ENCODE results near the gene UBP1. TPM values are rescaled to one million over a fixed set of nuclear protein-coding genes. Genes with fewer than 3 reads are reported as not detected.

The UBP1 gene
- total RNA-seq, 2 donors from 2014 or later: 69.2 to 84.5 TPM

DNA sequence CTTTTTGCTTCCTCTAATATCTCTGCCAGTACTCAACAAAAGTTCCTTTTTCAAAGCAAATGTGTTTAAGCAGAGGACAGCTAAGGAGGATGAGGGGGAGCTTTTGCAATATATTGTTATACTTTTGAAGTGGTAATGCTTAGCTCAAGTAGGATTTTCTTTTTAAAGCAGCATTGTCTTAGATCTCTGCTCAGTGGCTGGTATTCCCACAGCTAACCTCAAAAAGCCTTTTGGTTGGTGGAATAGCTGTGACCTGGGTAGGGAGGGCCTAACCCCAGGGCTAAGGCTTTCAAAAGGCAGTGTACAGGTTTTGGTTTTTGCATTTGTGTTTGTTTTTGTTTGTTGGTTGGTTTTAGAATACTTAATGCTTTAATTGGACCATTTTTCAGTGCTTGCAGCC is 76.1 kb downstream of the UBP1 start:
- H3K27ac ChIP-seq (ENCODE audit: low read depth, low read length): no peak overlapping the region
- H3K27ac Mint-ChIP-seq: no peak overlapping the region
- peaks cover 25% of the 10 kb centered on the region for H3K36me3 Mint-ChIP-seq (ENCODE audit: low read depth)

DNA sequence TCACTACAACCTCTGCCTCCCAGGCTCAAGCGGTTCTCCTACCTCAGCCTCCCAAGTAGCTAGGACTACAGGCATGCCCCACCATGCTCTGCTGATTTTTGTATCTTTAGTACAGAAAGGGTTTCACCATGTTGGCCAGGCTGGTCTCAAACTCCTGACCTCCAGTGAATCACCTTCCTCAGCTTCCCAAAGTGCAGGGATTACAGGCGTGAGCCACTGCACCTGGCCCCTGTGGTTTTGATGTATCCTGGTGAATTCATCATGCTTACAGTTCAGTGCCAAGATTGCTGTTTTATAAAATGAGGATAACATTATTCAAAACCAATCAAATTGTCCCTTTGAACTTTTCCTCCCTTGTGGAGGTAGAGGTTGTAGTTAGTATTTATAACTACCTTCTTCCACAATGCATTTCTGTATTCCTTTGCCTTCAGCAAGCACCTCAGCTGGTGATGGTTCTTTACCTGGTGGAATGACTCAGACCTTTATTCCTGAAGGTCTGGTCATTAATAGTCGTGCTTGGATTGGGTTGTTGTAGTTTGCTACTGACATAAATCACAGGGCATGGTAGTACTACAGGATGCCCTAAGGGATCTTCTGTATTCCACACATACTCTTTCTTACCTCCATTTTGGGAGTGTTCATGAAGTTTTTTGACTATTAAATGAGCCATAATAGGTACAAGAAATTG is 76.9 kb downstream of the UBP1 start:
- no peak for DNase-seq
- Histone ChIP-seq H3K9ac (ENCODE audit: extremely low read depth, low read length, poor library complexity, severe bottlenecking) (no peak overlapping the region), H3K27ac (ENCODE audit: low read depth, low read length) (no peak overlapping the region), H3K4me3 (ENCODE audit: low read length) (no peak overlapping the region), H3K27me3 (ENCODE audit: control insufficient read depth, insufficient read depth, low read length, poor library complexity, severe bottlenecking) (no peaks in the 10 kb centered on the region), H3K36me3 (ENCODE audit: control insufficient read depth, insufficient read depth, low read length) (peaks cover 10% of the 10 kb centered on the region), H3K9me3 (ENCODE audit: control insufficient read depth, low read length) (no peaks in the 10 kb centered on the region), H3K4me1 (ENCODE audit: control insufficient read depth, insufficient read depth, low read length) (peaks cover 3% of the 10 kb centered on the region)
- no peak overlapping the region for H3K27ac Mint-ChIP-seq
- TF ChIP-seq, protein P1, sequence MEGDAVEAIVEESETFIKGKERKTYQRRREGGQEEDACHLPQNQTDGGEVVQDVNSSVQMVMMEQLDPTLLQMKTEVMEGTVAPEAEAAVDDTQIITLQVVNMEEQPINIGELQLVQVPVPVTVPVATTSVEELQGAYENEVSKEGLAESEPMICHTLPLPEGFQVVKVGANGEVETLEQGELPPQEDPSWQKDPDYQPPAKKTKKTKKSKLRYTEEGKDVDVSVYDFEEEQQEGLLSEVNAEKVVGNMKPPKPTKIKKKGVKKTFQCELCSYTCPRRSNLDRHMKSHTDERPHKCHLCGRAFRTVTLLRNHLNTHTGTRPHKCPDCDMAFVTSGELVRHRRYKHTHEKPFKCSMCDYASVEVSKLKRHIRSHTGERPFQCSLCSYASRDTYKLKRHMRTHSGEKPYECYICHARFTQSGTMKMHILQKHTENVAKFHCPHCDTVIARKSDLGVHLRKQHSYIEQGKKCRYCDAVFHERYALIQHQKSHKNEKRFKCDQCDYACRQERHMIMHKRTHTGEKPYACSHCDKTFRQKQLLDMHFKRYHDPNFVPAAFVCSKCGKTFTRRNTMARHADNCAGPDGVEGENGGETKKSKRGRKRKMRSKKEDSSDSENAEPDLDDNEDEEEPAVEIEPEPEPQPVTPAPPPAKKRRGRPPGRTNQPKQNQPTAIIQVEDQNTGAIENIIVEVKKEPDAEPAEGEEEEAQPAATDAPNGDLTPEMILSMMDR (conservative IDR thresholded peaks at IDR 0.05): no peak
- H3K27me3 Mint-ChIP-seq (ENCODE audit: insufficient read depth): no peaks in the 10 kb centered on the region
- H3K9me3 Mint-ChIP-seq: no peaks in the 10 kb centered on the region
- peaks cover 5% of the 10 kb centered on the region for H3K4me1 Mint-ChIP-seq
- H3K36me3 Mint-ChIP-seq (ENCODE audit: low read depth): peaks cover 22% of the 10 kb centered on the region
- no peak overlapping the region for H3K4me3 Mint-ChIP-seq
- 94% methylated on average over 3 of the region's 3 CpGs; no CpG with 5 or more reads in 1 of the 2 experiments for WGBS, 2 experiments (ENCODE audit: insufficient coverage in 1 of 2, insufficient read length in 1 of 2)

More for the DNA sequence above, 76.1 kb downstream of the UBP1 start:
- Histone ChIP-seq H3K36me3 (ENCODE audit: control insufficient read depth, insufficient read depth, low read length) (peaks cover 10% of the 10 kb centered on the region), H3K4me1 (ENCODE audit: control insufficient read depth, insufficient read depth, low read length) (peaks cover 2% of the 10 kb centered on the region), H3K27me3 (ENCODE audit: control insufficient read depth, insufficient read depth, low read length, poor library complexity, severe bottlenecking) (no peaks in the 10 kb centered on the region), H3K4me3 (ENCODE audit: low read length) (no peak overlapping the region), H3K9ac (ENCODE audit: extremely low read depth, low read length, poor library complexity, severe bottlenecking) (no peak overlapping the region), H3K9me3 (ENCODE audit: control insufficient read depth, low read length) (no peaks in the 10 kb centered on the region)
- no peaks in the 10 kb centered on the region for H3K27me3 Mint-ChIP-seq (ENCODE audit: insufficient read depth)
- no peaks in the 10 kb centered on the region for H3K9me3 Mint-ChIP-seq
- peaks cover 5% of the 10 kb centered on the region for H3K4me1 Mint-ChIP-seq
- DNase-seq: peak; percentile 31
- TF ChIP-seq, protein P1 (conservative IDR thresholded peaks at IDR 0.05): no peak
- H3K4me3 Mint-ChIP-seq: no peak overlapping the region

DNA sequence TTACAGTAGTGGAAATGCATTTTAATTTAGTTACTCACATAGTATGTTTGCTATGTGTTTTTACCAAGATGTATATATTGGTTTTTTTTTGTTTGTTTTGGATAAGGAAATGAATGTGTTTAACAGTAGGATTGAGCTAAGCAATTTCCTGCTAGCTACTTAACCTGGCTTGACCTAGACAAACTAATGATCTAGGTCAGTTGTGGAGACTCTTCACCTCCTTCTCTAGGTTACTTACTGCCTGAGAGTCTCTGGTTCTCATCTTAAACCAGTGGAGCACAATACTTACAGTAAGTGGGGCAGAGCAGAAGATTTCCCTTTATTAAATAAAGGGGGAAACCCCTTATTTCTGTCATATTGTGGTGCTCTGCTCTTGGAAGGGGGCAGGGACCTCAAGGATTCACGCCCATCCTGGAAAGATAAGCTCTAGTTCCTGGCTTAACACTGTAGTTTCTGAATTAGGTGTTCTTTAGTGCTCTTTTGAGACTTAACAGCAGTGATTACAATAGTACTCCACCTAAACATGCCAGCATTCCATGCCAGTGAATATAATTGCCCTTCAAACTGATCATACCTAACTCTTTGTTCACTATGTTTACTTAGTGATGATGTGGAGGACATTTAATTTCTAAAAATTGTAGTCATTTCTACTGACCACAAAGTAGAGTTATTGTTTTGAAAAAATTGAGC is 79.9 kb downstream of the UBP1 start:
- WGBS, 2 experiments (ENCODE audit: insufficient coverage in 1 of 2, insufficient read length in 1 of 2): 95% methylated on average over 1 of the region's 1 CpG; no CpG with 5 or more reads in 1 of the 2 experiments
- no peaks in the 10 kb centered on the region for H3K9me3 ChIP-seq (ENCODE audit: control insufficient read depth, low read length)
- Mint-ChIP-seq H3K27ac (no peak overlapping the region), H3K36me3 (ENCODE audit: low read depth) (peaks cover 6% of the 10 kb centered on the region), H3K9me3 (no peaks in the 10 kb centered on the region), H3K4me3 (no peak overlapping the region), H3K4me1 (peaks cover 10% of the 10 kb centered on the region), H3K27me3 (ENCODE audit: insufficient read depth) (no peaks in the 10 kb centered on the region)
- no peak overlapping the region for H3K27ac ChIP-seq (ENCODE audit: low read depth, low read length)
- H3K36me3 ChIP-seq (ENCODE audit: control insufficient read depth, insufficient read depth, low read length): peaks cover 2% of the 10 kb centered on the region
- H3K4me3 ChIP-seq (ENCODE audit: low read length): no peak overlapping the region
- DNase-seq: no peak
- TF ChIP-seq, protein P1 (conservative IDR thresholded peaks at IDR 0.05): no peak
- H3K27me3 ChIP-seq (ENCODE audit: control insufficient read depth, insufficient read depth, low read length, poor library complexity, severe bottlenecking): no peaks in the 10 kb centered on the region
- H3K9ac ChIP-seq (ENCODE audit: extremely low read depth, low read length, poor library complexity, severe bottlenecking): no peak overlapping the region
- peaks cover 3% of the 10 kb centered on the region for H3K4me1 ChIP-seq (ENCODE audit: control insufficient read depth, insufficient read depth, low read length)

All from endodermal cell (in vitro differentiated cells).